Measurements from ENCODE around the gene LDLRAD4.

Gene LDLRAD4

DNA sequence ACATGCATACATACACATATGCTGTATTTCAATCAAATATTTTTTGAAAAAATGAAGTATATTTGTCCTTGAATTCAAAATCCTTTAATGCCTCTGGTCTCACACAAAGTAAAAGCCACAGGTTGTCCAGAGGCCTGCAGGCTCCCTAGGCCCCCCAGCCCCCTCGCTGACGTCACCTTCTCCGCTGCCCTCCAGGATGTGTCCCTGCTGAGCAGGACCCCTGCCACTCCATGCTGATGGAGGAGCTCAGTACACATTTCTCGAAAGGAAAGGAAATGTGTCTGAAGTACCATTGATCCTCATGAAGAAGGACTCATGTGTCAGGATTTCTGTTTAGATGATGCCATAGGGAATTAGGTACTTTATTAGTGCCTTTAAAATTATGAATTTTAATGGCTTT lies 212.1 kb downstream of the LDLRAD4 start:
- H3K27me3 ChIP-seq (ENCODE audit: insufficient read depth, poor library complexity, severe bottlenecking) = no peaks in the 10 kb centered on the region

DNA sequence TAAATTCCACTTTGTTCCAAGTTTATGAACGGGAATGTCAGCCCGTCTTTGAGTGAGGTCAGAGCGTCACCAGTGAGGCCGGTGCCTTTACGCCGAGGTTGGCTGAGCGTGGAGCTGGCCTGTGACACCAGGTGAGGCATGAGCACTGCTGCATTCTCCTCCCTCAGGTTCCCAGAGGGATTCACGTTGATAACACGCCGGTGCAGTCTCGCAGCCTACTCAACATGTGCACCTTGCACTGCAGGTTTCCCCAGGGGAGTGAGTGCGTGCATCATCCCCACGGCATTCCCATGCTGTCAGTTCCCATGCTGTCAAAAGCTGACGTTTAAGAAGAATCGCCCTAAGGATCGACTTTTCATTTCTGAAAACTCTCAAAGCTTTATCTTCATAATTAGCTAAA lies 213.3 kb downstream of the LDLRAD4 start:
- no peak for DNase-seq (ENCODE audit: low read depth in 1 of 2, low spot score in 1 of 2)
- H3K4me3 ChIP-seq (replicated peaks; ENCODE audit: insufficient read depth, low read length) = no peak overlapping the region
- H3K27me3 ChIP-seq (ENCODE audit: insufficient read depth, poor library complexity, severe bottlenecking) = no peaks in the 10 kb centered on the region
- TF ChIP-seq SPI1 (IDR thresholded peaks at IDR 0.05; ENCODE audit: borderline replicate concordance, low read depth) = no peak
- TF ChIP-seq, protein P1, sequence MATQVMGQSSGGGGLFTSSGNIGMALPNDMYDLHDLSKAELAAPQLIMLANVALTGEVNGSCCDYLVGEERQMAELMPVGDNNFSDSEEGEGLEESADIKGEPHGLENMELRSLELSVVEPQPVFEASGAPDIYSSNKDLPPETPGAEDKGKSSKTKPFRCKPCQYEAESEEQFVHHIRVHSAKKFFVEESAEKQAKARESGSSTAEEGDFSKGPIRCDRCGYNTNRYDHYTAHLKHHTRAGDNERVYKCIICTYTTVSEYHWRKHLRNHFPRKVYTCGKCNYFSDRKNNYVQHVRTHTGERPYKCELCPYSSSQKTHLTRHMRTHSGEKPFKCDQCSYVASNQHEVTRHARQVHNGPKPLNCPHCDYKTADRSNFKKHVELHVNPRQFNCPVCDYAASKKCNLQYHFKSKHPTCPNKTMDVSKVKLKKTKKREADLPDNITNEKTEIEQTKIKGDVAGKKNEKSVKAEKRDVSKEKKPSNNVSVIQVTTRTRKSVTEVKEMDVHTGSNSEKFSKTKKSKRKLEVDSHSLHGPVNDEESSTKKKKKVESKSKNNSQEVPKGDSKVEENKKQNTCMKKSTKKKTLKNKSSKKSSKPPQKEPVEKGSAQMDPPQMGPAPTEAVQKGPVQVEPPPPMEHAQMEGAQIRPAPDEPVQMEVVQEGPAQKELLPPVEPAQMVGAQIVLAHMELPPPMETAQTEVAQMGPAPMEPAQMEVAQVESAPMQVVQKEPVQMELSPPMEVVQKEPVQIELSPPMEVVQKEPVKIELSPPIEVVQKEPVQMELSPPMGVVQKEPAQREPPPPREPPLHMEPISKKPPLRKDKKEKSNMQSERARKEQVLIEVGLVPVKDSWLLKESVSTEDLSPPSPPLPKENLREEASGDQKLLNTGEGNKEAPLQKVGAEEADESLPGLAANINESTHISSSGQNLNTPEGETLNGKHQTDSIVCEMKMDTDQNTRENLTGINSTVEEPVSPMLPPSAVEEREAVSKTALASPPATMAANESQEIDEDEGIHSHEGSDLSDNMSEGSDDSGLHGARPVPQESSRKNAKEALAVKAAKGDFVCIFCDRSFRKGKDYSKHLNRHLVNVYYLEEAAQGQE (IDR thresholded peaks at IDR 0.05; ENCODE audit: insufficient replicate concordance, low read depth) = no peak
- no peak overlapping the region for H3K27ac ChIP-seq (replicated peaks)

More for the DNA sequence above, 212.1 kb downstream of the LDLRAD4 start:
- H3K27ac ChIP-seq (replicated peaks) = no peak overlapping the region
- no peak for DNase-seq (ENCODE audit: low read depth in 1 of 2, low spot score in 1 of 2)
- TF ChIP-seq, protein P1 (IDR thresholded peaks at IDR 0.05; ENCODE audit: insufficient replicate concordance, low read depth) = no peak
- TF ChIP-seq POLR2AphosphoS5 (IDR thresholded peaks at IDR 0.05; ENCODE audit: low read depth) (no peak), GABPA (IDR thresholded peaks at IDR 0.05; ENCODE audit: low read depth) (no peak), SPI1 (IDR thresholded peaks at IDR 0.05; ENCODE audit: borderline replicate concordance, low read depth) (no peak)
- TF ChIP-seq, protein P2, sequence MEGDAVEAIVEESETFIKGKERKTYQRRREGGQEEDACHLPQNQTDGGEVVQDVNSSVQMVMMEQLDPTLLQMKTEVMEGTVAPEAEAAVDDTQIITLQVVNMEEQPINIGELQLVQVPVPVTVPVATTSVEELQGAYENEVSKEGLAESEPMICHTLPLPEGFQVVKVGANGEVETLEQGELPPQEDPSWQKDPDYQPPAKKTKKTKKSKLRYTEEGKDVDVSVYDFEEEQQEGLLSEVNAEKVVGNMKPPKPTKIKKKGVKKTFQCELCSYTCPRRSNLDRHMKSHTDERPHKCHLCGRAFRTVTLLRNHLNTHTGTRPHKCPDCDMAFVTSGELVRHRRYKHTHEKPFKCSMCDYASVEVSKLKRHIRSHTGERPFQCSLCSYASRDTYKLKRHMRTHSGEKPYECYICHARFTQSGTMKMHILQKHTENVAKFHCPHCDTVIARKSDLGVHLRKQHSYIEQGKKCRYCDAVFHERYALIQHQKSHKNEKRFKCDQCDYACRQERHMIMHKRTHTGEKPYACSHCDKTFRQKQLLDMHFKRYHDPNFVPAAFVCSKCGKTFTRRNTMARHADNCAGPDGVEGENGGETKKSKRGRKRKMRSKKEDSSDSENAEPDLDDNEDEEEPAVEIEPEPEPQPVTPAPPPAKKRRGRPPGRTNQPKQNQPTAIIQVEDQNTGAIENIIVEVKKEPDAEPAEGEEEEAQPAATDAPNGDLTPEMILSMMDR (IDR thresholded peaks at IDR 0.05; ENCODE audit: insufficient read depth, low read length) = no peak
- H3K4me3 ChIP-seq (replicated peaks; ENCODE audit: insufficient read depth, low read length) = no peak overlapping the region

DNA sequence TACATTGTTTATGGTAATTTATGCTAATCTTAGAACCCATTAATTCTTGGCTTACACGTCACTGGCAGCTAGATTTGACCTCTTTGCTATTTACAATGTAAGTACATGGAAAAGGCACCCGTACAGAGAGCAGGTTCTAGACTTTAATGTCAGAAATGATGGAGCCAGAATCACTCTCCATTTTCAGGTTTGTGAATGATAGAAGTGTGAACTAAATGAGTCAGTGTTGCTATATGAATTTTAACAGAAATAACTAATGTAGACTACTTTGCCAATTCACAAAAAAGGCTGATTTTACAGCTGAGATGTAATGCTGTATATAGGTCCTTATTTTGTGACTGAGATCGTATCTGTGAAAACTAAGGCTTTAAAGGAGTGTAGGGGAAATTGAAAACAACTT lies 214.6 kb downstream of the LDLRAD4 start:
- Histone ChIP-seq H3K27me3 (ENCODE audit: insufficient read depth, poor library complexity, severe bottlenecking) (no peaks in the 10 kb centered on the region), H3K27ac (replicated peaks) (no peak overlapping the region), H3K4me3 (replicated peaks; ENCODE audit: insufficient read depth, low read length) (no peak overlapping the region)
- no peak for DNase-seq (ENCODE audit: low read depth in 1 of 2, low spot score in 1 of 2)
- TF ChIP-seq, protein P1 (IDR thresholded peaks at IDR 0.05; ENCODE audit: insufficient replicate concordance, low read depth) = no peak
- TF ChIP-seq GABPA (IDR thresholded peaks at IDR 0.05; ENCODE audit: low read depth) (no peak), SPI1 (IDR thresholded peaks at IDR 0.05; ENCODE audit: borderline replicate concordance, low read depth) (no peak), POLR2AphosphoS5 (IDR thresholded peaks at IDR 0.05; ENCODE audit: low read depth) (no peak)
- TF ChIP-seq, protein P2 (IDR thresholded peaks at IDR 0.05; ENCODE audit: insufficient read depth, low read length) = no peak

DNA sequence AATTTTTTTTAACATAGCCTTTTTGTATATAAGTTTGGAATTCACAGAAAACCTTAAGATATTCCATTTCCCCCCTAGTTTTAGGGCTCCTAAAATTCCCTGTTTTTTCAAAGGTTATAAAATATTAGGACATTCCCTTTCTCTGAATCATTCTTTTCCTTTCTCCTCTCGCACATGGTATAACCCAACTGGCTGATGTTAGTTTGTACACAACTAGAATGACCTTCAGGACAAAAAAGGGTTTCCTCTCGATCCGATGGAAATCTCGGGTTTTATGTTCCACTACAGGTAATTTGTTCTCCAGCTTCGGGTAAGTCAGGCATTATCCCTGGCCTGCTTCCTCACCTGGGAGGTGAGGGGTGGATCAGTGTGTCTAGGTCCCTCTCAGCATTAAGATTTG lies 215.1 kb downstream of the LDLRAD4 start:
- H3K27me3 ChIP-seq (ENCODE audit: insufficient read depth, poor library complexity, severe bottlenecking) = no peaks in the 10 kb centered on the region
- no peak overlapping the region for H3K27ac ChIP-seq (replicated peaks)
- TF ChIP-seq GABPA (IDR thresholded peaks at IDR 0.05; ENCODE audit: low read depth) (no peak), POLR2AphosphoS5 (IDR thresholded peaks at IDR 0.05; ENCODE audit: low read depth) (no peak), SPI1 (IDR thresholded peaks at IDR 0.05; ENCODE audit: borderline replicate concordance, low read depth) (no peak)
- TF ChIP-seq, protein P1 (IDR thresholded peaks at IDR 0.05; ENCODE audit: insufficient replicate concordance, low read depth) = no peak
- TF ChIP-seq, protein P2 (IDR thresholded peaks at IDR 0.05; ENCODE audit: insufficient read depth, low read length) = no peak
- DNase-seq (ENCODE audit: low read depth in 1 of 2, low spot score in 1 of 2) = no peak
- no peak overlapping the region for H3K4me3 ChIP-seq (replicated peaks; ENCODE audit: insufficient read depth, low read length)

Measured in HL-60 (cell line).